Measurements from ENCODE around the gene MPHOSPH6.

The MPHOSPH6 gene

DNA sequence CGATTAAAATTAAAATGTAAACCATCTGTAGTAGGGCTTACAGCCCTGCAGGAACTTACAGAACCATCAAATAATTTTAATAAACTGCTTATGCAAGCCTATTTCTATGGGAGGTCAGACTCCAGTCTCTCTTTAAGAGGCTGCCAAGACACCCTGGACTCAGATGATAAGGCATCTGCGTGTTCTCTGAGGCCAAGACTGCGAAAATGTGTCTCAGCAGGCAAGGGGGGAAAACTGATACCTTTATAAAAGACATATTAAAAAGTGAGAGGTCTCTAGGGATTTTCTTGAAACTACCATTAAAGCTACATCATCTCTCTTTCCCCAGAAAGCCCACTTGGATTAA lies 32.2 kb downstream of the MPHOSPH6 start:
- TF ChIP-seq, protein P1, sequence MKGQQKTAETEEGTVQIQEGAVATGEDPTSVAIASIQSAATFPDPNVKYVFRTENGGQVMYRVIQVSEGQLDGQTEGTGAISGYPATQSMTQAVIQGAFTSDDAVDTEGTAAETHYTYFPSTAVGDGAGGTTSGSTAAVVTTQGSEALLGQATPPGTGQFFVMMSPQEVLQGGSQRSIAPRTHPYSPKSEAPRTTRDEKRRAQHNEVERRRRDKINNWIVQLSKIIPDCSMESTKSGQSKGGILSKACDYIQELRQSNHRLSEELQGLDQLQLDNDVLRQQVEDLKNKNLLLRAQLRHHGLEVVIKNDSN (IDR thresholded peaks at IDR 0.05): no peak
- no peak for TF ChIP-seq TAF1 (IDR thresholded peaks at IDR 0.05; ENCODE audit: low read depth)
- TF ChIP-seq REST (IDR thresholded peaks at IDR 0.05; ENCODE audit: low read depth): no peak
- TF ChIP-seq TEAD4 (IDR thresholded peaks at IDR 0.05): no peak
- no peak for TF ChIP-seq EGR1 (IDR thresholded peaks at IDR 0.05)
- TF ChIP-seq, protein P2, sequence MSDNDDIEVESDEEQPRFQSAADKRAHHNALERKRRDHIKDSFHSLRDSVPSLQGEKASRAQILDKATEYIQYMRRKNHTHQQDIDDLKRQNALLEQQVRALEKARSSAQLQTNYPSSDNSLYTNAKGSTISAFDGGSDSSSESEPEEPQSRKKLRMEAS (IDR thresholded peaks at IDR 0.05): no peak
- no peak for TF ChIP-seq YY1 (IDR thresholded peaks at IDR 0.05; ENCODE audit: low read depth)
- TF ChIP-seq EP300 (IDR thresholded peaks at IDR 0.05; ENCODE audit: borderline replicate concordance): no peak
- no peak for TF ChIP-seq NFIC (IDR thresholded peaks at IDR 0.05)
- no peak for TF ChIP-seq TCF12 (IDR thresholded peaks at IDR 0.05; ENCODE audit: low read depth)
- no peak for TF ChIP-seq CEBPB (IDR thresholded peaks at IDR 0.05)

DNA sequence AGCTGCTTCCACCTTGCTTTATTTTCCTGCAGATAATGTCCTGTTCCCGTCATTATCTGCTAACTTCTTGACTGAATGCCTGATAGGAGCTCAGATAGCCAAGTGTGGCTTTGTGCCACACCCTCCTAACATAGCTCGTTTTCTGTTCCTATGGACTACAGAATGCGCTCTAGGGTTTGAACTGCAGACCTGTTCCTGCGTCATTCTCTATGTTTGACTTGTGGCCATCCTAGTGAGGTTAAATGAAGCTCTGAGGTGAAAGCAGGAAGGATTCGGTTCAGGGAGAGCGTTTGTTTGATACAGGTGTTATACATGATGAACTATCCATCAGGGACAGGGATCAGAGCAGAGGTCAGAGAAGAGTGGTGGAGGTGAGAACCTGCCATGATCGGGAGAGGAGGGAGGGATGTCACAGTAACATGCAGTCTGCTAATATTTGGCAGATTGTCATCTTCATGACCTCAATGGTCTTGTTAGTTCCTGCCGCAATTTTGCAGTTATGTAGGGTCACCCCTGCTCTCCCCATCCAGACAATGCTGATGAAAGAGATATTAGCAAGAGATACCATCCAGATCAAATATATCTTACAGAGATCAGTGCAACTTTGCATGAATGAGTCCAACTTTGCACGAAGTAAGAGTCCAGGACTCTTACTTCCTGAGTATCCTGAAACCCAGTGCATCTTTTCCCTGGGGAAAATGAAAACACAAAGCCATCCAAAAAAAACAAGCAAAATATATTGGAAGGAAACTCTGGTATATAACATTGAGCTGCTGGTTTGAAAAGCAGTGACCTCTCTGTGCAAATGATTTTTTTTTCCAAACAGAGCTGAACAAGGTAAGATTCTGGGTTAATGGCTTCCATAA lies 32.8 kb downstream of the MPHOSPH6 start:
- TF ChIP-seq EGR1 (IDR thresholded peaks at IDR 0.05): no peak
- TF ChIP-seq, protein P2 (IDR thresholded peaks at IDR 0.05): no peak
- TF ChIP-seq TCF12 (IDR thresholded peaks at IDR 0.05; ENCODE audit: low read depth): no peak
- TF ChIP-seq CEBPB (IDR thresholded peaks at IDR 0.05): no peak
- TF ChIP-seq EP300 (IDR thresholded peaks at IDR 0.05; ENCODE audit: borderline replicate concordance): no peak
- no peak for TF ChIP-seq NFIC (IDR thresholded peaks at IDR 0.05)
- TF ChIP-seq FOXM1 (IDR thresholded peaks at IDR 0.05; ENCODE audit: borderline replicate concordance, low read depth): no peak

DNA sequence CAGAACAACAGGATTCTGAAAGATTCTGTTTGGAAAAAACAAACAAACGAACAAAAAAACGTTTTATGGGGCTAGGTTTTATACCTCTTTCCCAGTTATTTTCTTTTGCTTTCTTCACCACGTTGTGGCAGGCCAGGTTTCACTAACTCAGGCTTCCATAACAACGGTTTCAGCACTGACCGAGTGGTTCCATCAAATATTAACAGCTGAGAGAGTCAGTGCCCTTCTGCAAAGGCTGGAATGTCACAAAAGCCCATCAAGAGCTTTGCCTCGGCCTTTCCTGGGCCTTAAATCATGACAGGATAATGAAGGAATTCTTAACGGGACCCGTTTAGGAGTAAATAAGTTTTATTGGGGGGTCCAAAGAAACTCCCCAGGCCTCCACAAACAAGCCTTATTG lies 34.2 kb downstream of the MPHOSPH6 start:
- no peak for TF ChIP-seq EGR1 (IDR thresholded peaks at IDR 0.05)
- TF ChIP-seq TAF1 (IDR thresholded peaks at IDR 0.05; ENCODE audit: low read depth): no peak
- TF ChIP-seq RAD21 (IDR thresholded peaks at IDR 0.05; ENCODE audit: low read depth): no peak
- TF ChIP-seq FOXM1 (IDR thresholded peaks at IDR 0.05; ENCODE audit: borderline replicate concordance, low read depth): no peak

DNA sequence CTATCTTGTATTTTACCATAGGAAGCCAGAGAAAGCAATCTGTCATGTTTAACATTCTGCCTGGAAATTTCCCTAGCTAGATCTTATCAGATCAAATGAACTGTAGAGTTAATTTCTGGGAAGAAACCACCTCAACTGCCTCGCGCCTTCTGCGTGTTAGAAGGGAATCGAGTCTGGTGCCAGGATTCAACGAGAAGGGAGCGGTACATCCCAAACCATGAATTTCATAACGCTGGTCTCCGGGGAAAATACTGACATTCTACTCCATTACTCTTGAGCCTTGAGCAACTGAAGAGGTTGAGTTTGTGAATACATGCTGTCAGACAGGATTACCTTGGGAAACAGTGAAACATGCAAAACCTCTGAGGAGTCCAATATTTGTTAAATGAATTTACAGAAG lies 35.2 kb downstream of the MPHOSPH6 start:
- TF ChIP-seq, protein P1 (IDR thresholded peaks at IDR 0.05): no peak
- TF ChIP-seq NFIC (IDR thresholded peaks at IDR 0.05): no peak
- no peak for TF ChIP-seq CREB1 (IDR thresholded peaks at IDR 0.05; ENCODE audit: low read depth)
- TF ChIP-seq, protein P2 (IDR thresholded peaks at IDR 0.05): no peak
- no peak for TF ChIP-seq FOXM1 (IDR thresholded peaks at IDR 0.05; ENCODE audit: borderline replicate concordance, low read depth)
- TF ChIP-seq ZBTB7A (IDR thresholded peaks at IDR 0.05; ENCODE audit: low read depth): no peak
- no peak for TF ChIP-seq TEAD4 (IDR thresholded peaks at IDR 0.05)
- no peak for TF ChIP-seq RAD21 (IDR thresholded peaks at IDR 0.05; ENCODE audit: low read depth)
- TF ChIP-seq TAF1 (IDR thresholded peaks at IDR 0.05; ENCODE audit: low read depth): no peak
- no peak for TF ChIP-seq CEBPB (IDR thresholded peaks at IDR 0.05)

- TF ChIP-seq, protein P1 (IDR thresholded peaks at IDR 0.05): no peak
- no peak for TF ChIP-seq EP300 (IDR thresholded peaks at IDR 0.05; ENCODE audit: borderline replicate concordance)
- TF ChIP-seq TCF12 (IDR thresholded peaks at IDR 0.05; ENCODE audit: low read depth): no peak
- no peak for TF ChIP-seq EGR1 (IDR thresholded peaks at IDR 0.05)
- no peak for TF ChIP-seq CREB1 (IDR thresholded peaks at IDR 0.05; ENCODE audit: low read depth)
- TF ChIP-seq ZBTB7A (IDR thresholded peaks at IDR 0.05; ENCODE audit: low read depth): no peak
- TF ChIP-seq RAD21 (IDR thresholded peaks at IDR 0.05; ENCODE audit: low read depth): no peak
- no peak for TF ChIP-seq REST (IDR thresholded peaks at IDR 0.05; ENCODE audit: low read depth)
- TF ChIP-seq CEBPB (IDR thresholded peaks at IDR 0.05): no peak
- TF ChIP-seq YY1 (IDR thresholded peaks at IDR 0.05; ENCODE audit: low read depth): no peak
Observed at GRCh38 chr16:82133798-82134197, 36.2 kb downstream of the MPHOSPH6 start.

Data from Ishikawa (cell line).